Measurements from ENCODE around the gene FAM193A.
"Not testable (repeated sequence)": the region's sequence is repeated elsewhere in the genome, so short reads cannot be mapped to it uniquely, and the experiment has no call there.

Gene FAM193A

GRCh38 chr4:2695346-2696060 lies 159.1 kb downstream of the FAM193A start:
- DNase-seq (ENCODE audit: low spot score), result no peak

- no peak for DNase-seq (ENCODE audit: low spot score)
Observed at GRCh38 chr4:2696423-2696822, 160.0 kb downstream of the FAM193A start.

GRCh38 chr4:2697995-2698414 lies 161.6 kb downstream of the FAM193A start:
- DNase-seq (ENCODE audit: low spot score), result no peak

GRCh38 chr4:2698504-2698903 lies 162.1 kb downstream of the FAM193A start:
- DNase-seq (ENCODE audit: low spot score), result no peak

- DNase-seq (ENCODE audit: low spot score), result no peak
Observed at GRCh38 chr4:2698951-2699505, 162.6 kb downstream of the FAM193A start.

- no peak for DNase-seq (ENCODE audit: low spot score)
Observed at GRCh38 chr4:2699534-2699933, 163.1 kb downstream of the FAM193A start.

GRCh38 chr4:2700031-2700430 lies 163.6 kb downstream of the FAM193A start:
- no peak for DNase-seq (ENCODE audit: low spot score)

GRCh38 chr4:2702361-2702760 lies 165.9 kb downstream of the FAM193A start:
- no peak for DNase-seq (ENCODE audit: low spot score)

- DNase-seq (ENCODE audit: low spot score), result no peak
Observed at GRCh38 chr4:2702770-2703169, 166.3 kb downstream of the FAM193A start.

- no peak for DNase-seq (ENCODE audit: low spot score)
Observed at GRCh38 chr4:2712261-2712842, 175.9 kb downstream of the FAM193A start.

GRCh38 chr4:2713337-2713736 lies 176.9 kb downstream of the FAM193A start:
- no peak for DNase-seq (ENCODE audit: low spot score)

GRCh38 chr4:2714061-2714770 lies 177.8 kb downstream of the FAM193A start:
- DNase-seq (ENCODE audit: low spot score), result no peak

GRCh38 chr4:2714918-2715317 lies 178.5 kb downstream of the FAM193A start:
- DNase-seq (ENCODE audit: low spot score), result no peak

GRCh38 chr4:2715426-2715825 lies 179.0 kb downstream of the FAM193A start:
- DNase-seq (ENCODE audit: low spot score), result no peak

- DNase-seq (ENCODE audit: low spot score), result no peak
Observed at GRCh38 chr4:2716236-2716635, 179.8 kb downstream of the FAM193A start.

- no peak for DNase-seq (ENCODE audit: low spot score)
Observed at GRCh38 chr4:2721586-2721985, 185.1 kb downstream of the FAM193A start.

- no peak for DNase-seq (ENCODE audit: low spot score)
Observed at GRCh38 chr4:2722033-2722432, 185.6 kb downstream of the FAM193A start.

GRCh38 chr4:2723751-2724150 lies 187.3 kb downstream of the FAM193A start:
- DNase-seq (ENCODE audit: low spot score), result no peak

GRCh38 chr4:2725380-2725779 lies 188.9 kb downstream of the FAM193A start:
- DNase-seq (ENCODE audit: low spot score), result no peak

GRCh38 chr4:2726881-2727280 lies 190.4 kb downstream of the FAM193A start:
- not testable (repeated sequence) for DNase-seq (ENCODE audit: low spot score)

- no peak for DNase-seq (ENCODE audit: low spot score)
Observed at GRCh38 chr4:2728221-2728620, 191.8 kb downstream of the FAM193A start.

GRCh38 chr4:2728806-2729532 lies 192.5 kb downstream of the FAM193A start:
- no peak for DNase-seq (ENCODE audit: low spot score)
